Skeletal muscle tissue (tissue), 4 donors: ENCODE data around the gene CSNK1G2. TPM values are rescaled to one million over a fixed set of nuclear protein-coding genes. Genes with fewer than 3 reads are reported as not detected.

ENCODE experiments used
- H3K27ac ChIP-seq: one replicate; pipeline ENCODE4 v1.7.0; 2013; ENCODE audit warnings: mild to moderate bottlenecking, low read depth, low read length, inconsistent platforms
- H3K27me3 ChIP-seq, 3 donors: one replicate each; pipeline ENCODE4 v1.7.0; 2013; ENCODE audit warnings: low read length in 3 of 3; ENCODE audit not compliant: control insufficient read depth in 3 of 3, insufficient read depth in 3 of 3
- H3K36me3 ChIP-seq, 3 donors: one replicate each; pipeline ENCODE4 v1.7.0; 2013; ENCODE audit warnings: low read length in 3 of 3; ENCODE audit not compliant: control insufficient read depth in 3 of 3, insufficient read depth in 3 of 3
- H3K4me1 ChIP-seq, 3 donors: one replicate each; pipeline ENCODE4 v1.7.0; 2013; ENCODE audit warnings: low read length in 3 of 3, mild to moderate bottlenecking in 3 of 3; ENCODE audit not compliant: control insufficient read depth in 3 of 3, insufficient read depth in 3 of 3
- H3K4me3 ChIP-seq, 3 donors: one replicate each; pipeline ENCODE4 v1.7.0; 2013; ENCODE audit warnings: low read length in 3 of 3
- H3K9ac ChIP-seq, 3 donors: one replicate each; pipeline ENCODE4 v1.7.0; 2013; ENCODE audit warnings: low read length in 3 of 3, mild to moderate bottlenecking in 3 of 3, moderate library complexity in 2 of 3, low read depth in 1 of 3
- H3K9me3 ChIP-seq, 3 donors: one replicate each; pipeline ENCODE4 v1.7.0; 2013; ENCODE audit warnings: low read length in 3 of 3; ENCODE audit not compliant: control insufficient read depth in 3 of 3
- total RNA-seq: library from RNA; depleted of rRNA; stranded (reverse); fragments of >200 nt; gene quantifications from one replicate; pipeline ENCODE4 v1.2.3, GENCODE V29; 2014
- donor health status: Osteomylitis.

Gene CSNK1G2
- total RNA-seq, 1 donor from 2014 or later, result 24.0 TPM

- Histone ChIP-seq H3K27me3 (no peaks in the 10 kb centered on the region), H3K9me3 (no peaks in the 10 kb centered on the region), H3K36me3 (peaks cover 6 to 22% (median 20%) of the 10 kb centered on the region in 3 donors), H3K4me1 (no peaks in the 10 kb centered on the region), H3K27ac (no peak overlapping the region), H3K9ac (no peak overlapping the region), H3K4me3 (no peak overlapping the region)
These were observed 33.6 kb downstream of the CSNK1G2 start for GRCh38 chr19:1974381-1975161.

- H3K36me3 ChIP-seq, result peaks cover 4 to 22% (median 18%) of the 10 kb centered on the region in 3 donors
- no peak overlapping the region for H3K27ac ChIP-seq
- no peak overlapping the region for H3K9ac ChIP-seq
- no peaks in the 10 kb centered on the region for H3K27me3 ChIP-seq
- H3K4me1 ChIP-seq, result no peaks in the 10 kb centered on the region
- H3K9me3 ChIP-seq, result no peaks in the 10 kb centered on the region
- H3K4me3 ChIP-seq, result no peak overlapping the region
These were observed 34.1 kb downstream of the CSNK1G2 start for GRCh38 chr19:1975162-1975480.

GRCh38 chr19:1977120-1977519 lies 36.1 kb downstream of the CSNK1G2 start:
- H3K4me3 ChIP-seq, result no peak overlapping the region
- no peaks in the 10 kb centered on the region for H3K27me3 ChIP-seq
- peaks cover 10 to 25% (median 19%) of the 10 kb centered on the region in 3 donors for H3K36me3 ChIP-seq
- H3K9ac ChIP-seq, result no peak overlapping the region
- H3K27ac ChIP-seq, result no peak overlapping the region
- H3K4me1 ChIP-seq, result no peaks in the 10 kb centered on the region
- no peaks in the 10 kb centered on the region for H3K9me3 ChIP-seq

GRCh38 chr19:1978346-1978894 lies 37.4 kb downstream of the CSNK1G2 start:
- Histone ChIP-seq H3K9ac (no peak overlapping the region), H3K9me3 (no peaks in the 10 kb centered on the region), H3K4me3 (no peak overlapping the region), H3K27ac (no peak overlapping the region), H3K27me3 (no peaks in the 10 kb centered on the region), H3K36me3 (peaks cover 13 to 25% (median 19%) of the 10 kb centered on the region in 3 donors), H3K4me1 (no peaks in the 10 kb centered on the region)

- Histone ChIP-seq H3K27ac (no peak overlapping the region), H3K36me3 (peaks cover 13 to 25% (median 19%) of the 10 kb centered on the region in 3 donors), H3K9me3 (no peaks in the 10 kb centered on the region), H3K9ac (no peak overlapping the region), H3K4me1 (no peaks in the 10 kb centered on the region), H3K27me3 (no peaks in the 10 kb centered on the region), H3K4me3 (no peak overlapping the region)
These were observed 38.0 kb downstream of the CSNK1G2 start for GRCh38 chr19:1979017-1979416.

- H3K4me1 ChIP-seq, result no peaks in the 10 kb centered on the region
- H3K9ac ChIP-seq, result no peak overlapping the region
- no peak overlapping the region for H3K4me3 ChIP-seq
- no peaks in the 10 kb centered on the region for H3K9me3 ChIP-seq
- no peaks in the 10 kb centered on the region for H3K27me3 ChIP-seq
- H3K27ac ChIP-seq, result no peak overlapping the region
- peaks cover 13 to 23% (median 15%) of the 10 kb centered on the region in 3 donors for H3K36me3 ChIP-seq
These were observed 38.7 kb downstream of the CSNK1G2 start for GRCh38 chr19:1979642-1980041.

GRCh38 chr19:1980091-1980808 lies 39.3 kb downstream of the CSNK1G2 start:
- Histone ChIP-seq H3K27me3 (no peaks in the 10 kb centered on the region), H3K27ac (no peak overlapping the region), H3K36me3 (peaks cover 16 to 24% (median 19%) of the 10 kb centered on the region in 3 donors), H3K9me3 (no peaks in the 10 kb centered on the region), H3K9ac (no peak overlapping the region), H3K4me1 (no peaks in the 10 kb centered on the region), H3K4me3 (no peak overlapping the region)

GRCh38 chr19:1980809-1981181 lies 39.8 kb downstream of the CSNK1G2 start:
- no peaks in the 10 kb centered on the region for H3K27me3 ChIP-seq
- H3K4me3 ChIP-seq, result no peak overlapping the region
- H3K4me1 ChIP-seq, result no peaks in the 10 kb centered on the region
- H3K9me3 ChIP-seq, result no peaks in the 10 kb centered on the region
- H3K9ac ChIP-seq, result no peak overlapping the region
- peaks cover 16 to 26% (median 20%) of the 10 kb centered on the region in 3 donors for H3K36me3 ChIP-seq
- no peak overlapping the region for H3K27ac ChIP-seq

- H3K27ac ChIP-seq, result no peak overlapping the region
- H3K4me1 ChIP-seq, result no peaks in the 10 kb centered on the region
- H3K9ac ChIP-seq, result no peak overlapping the region
- H3K9me3 ChIP-seq, result no peaks in the 10 kb centered on the region
- H3K4me3 ChIP-seq, result no peak overlapping the region
- peaks cover 19 to 31% (median 25%) of the 10 kb centered on the region in 3 donors for H3K36me3 ChIP-seq
- H3K27me3 ChIP-seq, result no peaks in the 10 kb centered on the region
These were observed 40.3 kb downstream of the CSNK1G2 start for GRCh38 chr19:1981253-1981652.

GRCh38 chr19:1984357-1984756 lies 43.4 kb downstream of the CSNK1G2 start:
- H3K27ac ChIP-seq, result no peak overlapping the region
- no peaks in the 10 kb centered on the region for H3K9me3 ChIP-seq
- no peaks in the 10 kb centered on the region for H3K4me1 ChIP-seq
- H3K9ac ChIP-seq, result no peak overlapping the region
- peaks cover 34 to 49% (median 39%) of the 10 kb centered on the region in 3 donors for H3K36me3 ChIP-seq
- no peaks in the 10 kb centered on the region for H3K27me3 ChIP-seq
- H3K4me3 ChIP-seq, result no peak overlapping the region
